K562 (cell line): ENCODE measurements around the gene ABCA13.

Experiments used
- CHD4 ChIP-seq: fragments of 200-600 bp; sonication (generic); IDR thresholded peaks from 3 replicates; pipeline ENCODE4 v1.6.1; 2012; ENCODE audit warnings: low read depth, mild to moderate bottlenecking, mixed read lengths, low read length, inconsistent platforms; ENCODE audit not compliant: insufficient read depth, insufficient replicate concordance, poor library complexity, severe bottlenecking
- MXI1 ChIP-seq: IDR thresholded peaks from 2 replicates; pipeline ENCODE4 v1.6.1; 2011; ENCODE audit warnings: low read depth, mild to moderate bottlenecking, improper control_type of control experiment, low read length

DNA sequence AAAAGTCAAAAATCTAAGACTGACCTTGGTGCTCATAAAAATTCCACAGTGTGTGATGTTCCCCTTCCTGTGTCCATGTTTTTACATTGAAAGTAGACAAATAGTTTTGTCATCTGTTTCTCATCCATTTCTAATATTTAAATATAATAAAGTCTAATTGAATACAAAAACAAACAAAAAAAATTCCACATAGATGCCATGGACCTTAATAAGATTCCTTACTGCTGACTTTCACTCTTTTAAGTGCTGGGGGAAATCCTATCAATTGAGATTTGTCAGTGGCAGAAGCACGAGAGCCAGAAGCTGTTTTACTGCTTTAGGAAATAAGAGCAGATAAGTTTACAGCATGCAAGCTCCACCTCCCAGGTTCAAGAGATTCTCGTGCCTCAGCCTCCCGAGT, 310.0 kb downstream of the ABCA13 start:
- no peak for TF ChIP-seq CHD4
- no peak for TF ChIP-seq MXI1
